ENCODE results near the gene TMEM35A. TPM values are rescaled to one million over a fixed set of nuclear protein-coding genes. Genes with fewer than 3 reads are reported as not detected.

TMEM35A gene
- total and polyA plus RNA-seq, 4 donors = 0.02 to 0.08 TPM; not detected in 2

DNA sequence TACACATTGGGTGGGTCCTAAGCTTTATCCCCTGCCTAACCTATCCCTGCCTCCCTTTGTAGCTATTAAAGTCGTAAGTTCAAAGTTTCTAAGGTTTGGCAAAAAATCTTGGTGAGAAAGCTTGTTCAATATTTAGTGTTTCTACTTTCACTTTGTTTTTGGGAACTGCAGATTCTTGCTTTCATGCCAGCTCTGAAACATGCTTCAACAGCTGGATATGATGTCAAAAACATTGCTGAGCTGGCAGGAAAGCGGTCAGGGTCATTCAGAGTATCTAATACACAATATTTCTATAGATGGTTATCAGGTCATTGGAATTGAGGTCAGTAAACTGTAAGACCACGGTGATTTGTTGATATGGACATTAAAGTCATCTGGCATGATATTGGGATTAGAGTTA is 39.0 kb downstream of the TMEM35A start (continued):
- TF ChIP-seq GABPA (IDR thresholded peaks at IDR 0.05 in 1 of 2, conservative IDR thresholded peaks at IDR 0.05 in 1 of 2) = no peak
- no peak for TF ChIP-seq FOXA1 (IDR thresholded peaks at IDR 0.05)

DNA sequence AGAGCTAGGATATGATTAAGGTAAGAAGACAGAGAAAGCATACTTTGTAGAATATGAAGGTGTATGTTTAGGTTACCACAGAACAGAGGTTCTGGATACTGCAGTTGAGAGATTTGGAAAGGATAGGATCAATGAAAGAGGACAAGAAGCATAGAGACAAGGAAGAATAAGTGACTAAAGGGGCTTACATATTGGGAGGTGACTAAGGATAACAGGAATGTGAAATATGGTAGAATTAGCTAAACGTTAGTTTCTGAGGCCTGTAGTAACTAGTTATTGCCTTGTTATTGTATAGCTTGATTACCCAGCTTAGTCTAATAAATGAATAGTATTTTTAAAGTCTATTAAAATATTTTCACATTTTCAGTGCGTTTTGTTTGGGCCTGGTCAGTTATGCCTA is 57.6 kb downstream of the TMEM35A start:
- TF ChIP-seq SP1 (IDR thresholded peaks at IDR 0.05) = no peak
- no peak for TF ChIP-seq TAF1 (conservative IDR thresholded peaks at IDR 0.05)
- TF ChIP-seq RAD21 (IDR thresholded peaks at IDR 0.05) = no peak
- TF ChIP-seq EGR1 (IDR thresholded peaks at IDR 0.05; ENCODE audit: low read depth in 2 of 2) = no peak
- TF ChIP-seq YY1 (IDR thresholded peaks at IDR 0.05) = no peak
- no peak for TF ChIP-seq RXRA (IDR thresholded peaks at IDR 0.05)
- TF ChIP-seq, protein P1, sequence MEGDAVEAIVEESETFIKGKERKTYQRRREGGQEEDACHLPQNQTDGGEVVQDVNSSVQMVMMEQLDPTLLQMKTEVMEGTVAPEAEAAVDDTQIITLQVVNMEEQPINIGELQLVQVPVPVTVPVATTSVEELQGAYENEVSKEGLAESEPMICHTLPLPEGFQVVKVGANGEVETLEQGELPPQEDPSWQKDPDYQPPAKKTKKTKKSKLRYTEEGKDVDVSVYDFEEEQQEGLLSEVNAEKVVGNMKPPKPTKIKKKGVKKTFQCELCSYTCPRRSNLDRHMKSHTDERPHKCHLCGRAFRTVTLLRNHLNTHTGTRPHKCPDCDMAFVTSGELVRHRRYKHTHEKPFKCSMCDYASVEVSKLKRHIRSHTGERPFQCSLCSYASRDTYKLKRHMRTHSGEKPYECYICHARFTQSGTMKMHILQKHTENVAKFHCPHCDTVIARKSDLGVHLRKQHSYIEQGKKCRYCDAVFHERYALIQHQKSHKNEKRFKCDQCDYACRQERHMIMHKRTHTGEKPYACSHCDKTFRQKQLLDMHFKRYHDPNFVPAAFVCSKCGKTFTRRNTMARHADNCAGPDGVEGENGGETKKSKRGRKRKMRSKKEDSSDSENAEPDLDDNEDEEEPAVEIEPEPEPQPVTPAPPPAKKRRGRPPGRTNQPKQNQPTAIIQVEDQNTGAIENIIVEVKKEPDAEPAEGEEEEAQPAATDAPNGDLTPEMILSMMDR (IDR thresholded peaks at IDR 0.05; ENCODE audit: low read depth, low read length, missing input control) = no peak
- no peak for TF ChIP-seq NR2F2 (IDR thresholded peaks at IDR 0.05)
- TF ChIP-seq, protein P2, sequence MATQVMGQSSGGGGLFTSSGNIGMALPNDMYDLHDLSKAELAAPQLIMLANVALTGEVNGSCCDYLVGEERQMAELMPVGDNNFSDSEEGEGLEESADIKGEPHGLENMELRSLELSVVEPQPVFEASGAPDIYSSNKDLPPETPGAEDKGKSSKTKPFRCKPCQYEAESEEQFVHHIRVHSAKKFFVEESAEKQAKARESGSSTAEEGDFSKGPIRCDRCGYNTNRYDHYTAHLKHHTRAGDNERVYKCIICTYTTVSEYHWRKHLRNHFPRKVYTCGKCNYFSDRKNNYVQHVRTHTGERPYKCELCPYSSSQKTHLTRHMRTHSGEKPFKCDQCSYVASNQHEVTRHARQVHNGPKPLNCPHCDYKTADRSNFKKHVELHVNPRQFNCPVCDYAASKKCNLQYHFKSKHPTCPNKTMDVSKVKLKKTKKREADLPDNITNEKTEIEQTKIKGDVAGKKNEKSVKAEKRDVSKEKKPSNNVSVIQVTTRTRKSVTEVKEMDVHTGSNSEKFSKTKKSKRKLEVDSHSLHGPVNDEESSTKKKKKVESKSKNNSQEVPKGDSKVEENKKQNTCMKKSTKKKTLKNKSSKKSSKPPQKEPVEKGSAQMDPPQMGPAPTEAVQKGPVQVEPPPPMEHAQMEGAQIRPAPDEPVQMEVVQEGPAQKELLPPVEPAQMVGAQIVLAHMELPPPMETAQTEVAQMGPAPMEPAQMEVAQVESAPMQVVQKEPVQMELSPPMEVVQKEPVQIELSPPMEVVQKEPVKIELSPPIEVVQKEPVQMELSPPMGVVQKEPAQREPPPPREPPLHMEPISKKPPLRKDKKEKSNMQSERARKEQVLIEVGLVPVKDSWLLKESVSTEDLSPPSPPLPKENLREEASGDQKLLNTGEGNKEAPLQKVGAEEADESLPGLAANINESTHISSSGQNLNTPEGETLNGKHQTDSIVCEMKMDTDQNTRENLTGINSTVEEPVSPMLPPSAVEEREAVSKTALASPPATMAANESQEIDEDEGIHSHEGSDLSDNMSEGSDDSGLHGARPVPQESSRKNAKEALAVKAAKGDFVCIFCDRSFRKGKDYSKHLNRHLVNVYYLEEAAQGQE (IDR thresholded peaks at IDR 0.05) = no peak
- TF ChIP-seq, protein P3, sequence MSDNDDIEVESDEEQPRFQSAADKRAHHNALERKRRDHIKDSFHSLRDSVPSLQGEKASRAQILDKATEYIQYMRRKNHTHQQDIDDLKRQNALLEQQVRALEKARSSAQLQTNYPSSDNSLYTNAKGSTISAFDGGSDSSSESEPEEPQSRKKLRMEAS (IDR thresholded peaks at IDR 0.05) = no peak
- no peak for TF ChIP-seq HNF4G (IDR thresholded peaks at IDR 0.05)
- no peak for TF ChIP-seq FOXA2 (IDR thresholded peaks at IDR 0.05)
- no peak for TF ChIP-seq FOXA1 (IDR thresholded peaks at IDR 0.05)
- TF ChIP-seq, protein P4, sequence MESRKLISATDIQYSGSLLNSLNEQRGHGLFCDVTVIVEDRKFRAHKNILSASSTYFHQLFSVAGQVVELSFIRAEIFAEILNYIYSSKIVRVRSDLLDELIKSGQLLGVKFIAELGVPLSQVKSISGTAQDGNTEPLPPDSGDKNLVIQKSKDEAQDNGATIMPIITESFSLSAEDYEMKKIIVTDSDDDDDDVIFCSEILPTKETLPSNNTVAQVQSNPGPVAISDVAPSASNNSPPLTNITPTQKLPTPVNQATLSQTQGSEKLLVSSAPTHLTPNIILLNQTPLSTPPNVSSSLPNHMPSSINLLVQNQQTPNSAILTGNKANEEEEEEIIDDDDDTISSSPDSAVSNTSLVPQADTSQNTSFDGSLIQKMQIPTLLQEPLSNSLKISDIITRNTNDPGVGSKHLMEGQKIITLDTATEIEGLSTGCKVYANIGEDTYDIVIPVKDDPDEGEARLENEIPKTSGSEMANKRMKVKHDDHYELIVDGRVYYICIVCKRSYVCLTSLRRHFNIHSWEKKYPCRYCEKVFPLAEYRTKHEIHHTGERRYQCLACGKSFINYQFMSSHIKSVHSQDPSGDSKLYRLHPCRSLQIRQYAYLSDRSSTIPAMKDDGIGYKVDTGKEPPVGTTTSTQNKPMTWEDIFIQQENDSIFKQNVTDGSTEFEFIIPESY (IDR thresholded peaks at IDR 0.05) = no peak
- TF ChIP-seq HNF4A (conservative IDR thresholded peaks at IDR 0.05) = no peak
- no peak for TF ChIP-seq JUND (IDR thresholded peaks at IDR 0.05)
- no peak for TF ChIP-seq GABPA (IDR thresholded peaks at IDR 0.05 in 1 of 2, conservative IDR thresholded peaks at IDR 0.05 in 1 of 2)
- TF ChIP-seq, protein P5, sequence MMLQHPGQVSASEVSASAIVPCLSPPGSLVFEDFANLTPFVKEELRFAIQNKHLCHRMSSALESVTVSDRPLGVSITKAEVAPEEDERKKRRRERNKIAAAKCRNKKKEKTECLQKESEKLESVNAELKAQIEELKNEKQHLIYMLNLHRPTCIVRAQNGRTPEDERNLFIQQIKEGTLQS (IDR thresholded peaks at IDR 0.05) = no peak
- Histone ChIP-seq H3K4me3 (ENCODE audit: low read depth in 1 of 3, low read length in 3 of 3) (no peak overlapping the region), H3K9me3 (ENCODE audit: control insufficient read depth in 4 of 4, low read length in 3 of 4) (no peaks in the 10 kb centered on the region), H3K4me1 (ENCODE audit: control insufficient read depth in 4 of 4, insufficient read depth in 4 of 4, low read length in 3 of 4) (no peaks in the 10 kb centered on the region), H3K27me3 (ENCODE audit: control insufficient read depth in 4 of 4, insufficient read depth in 4 of 4, low read length in 3 of 4) (no peaks in the 10 kb centered on the region), H3K9ac (ENCODE audit: low read depth in 1 of 2, low read length in 2 of 2) (no peak overlapping the region), H3K36me3 (ENCODE audit: control insufficient read depth in 4 of 4, insufficient read depth in 3 of 4, low read depth in 1 of 4, low read length in 3 of 4) (no peaks in the 10 kb centered on the region), H3K27ac (ENCODE audit: low read depth in 1 of 2, low read length in 2 of 2) (no peak overlapping the region)
- no peak for DNase-seq (ENCODE audit: low spot score)
- 94% methylated on average over 2 of the region's 2 CpGs for WGBS

Other genes with a start within 250 kb of the TMEM35A start
- not detected for gene NOX1, start 204.5 kb upstream of the TMEM35A start, total RNA-seq
- under 1 TPM in 1 of 2 donors, not detected in 1; 0.36 TPM for gene NOX1, start 204.5 kb upstream of the TMEM35A start, polyA plus RNA-seq
- under 1 TPM in 1 of 2 donors, not detected in 1; under 0.01 TPM for gene XKRX, start 150.0 kb upstream of the TMEM35A start, total RNA-seq
- gene XKRX, start 150.0 kb upstream of the TMEM35A start, polyA plus RNA-seq = not detected
- not detected for gene ARL13A, start 109.2 kb upstream of the TMEM35A start, total RNA-seq
- not detected for gene ARL13A, start 109.2 kb upstream of the TMEM35A start, polyA plus RNA-seq
- gene TRMT2B, start 26.8 kb upstream of the TMEM35A start, total RNA-seq = 10 to 100 TPM; 10.3 to 11.2 TPM
- 1 to 10 TPM; 3.3 to 3.6 TPM for gene TRMT2B, start 26.8 kb upstream of the TMEM35A start, polyA plus RNA-seq
- 10 to 100 TPM in 1 of 2 donors, under 1 TPM in 1; 0.25 to 17.4 TPM for gene CENPI, start 19.3 kb downstream of the TMEM35A start, total RNA-seq
- gene CENPI, start 19.3 kb downstream of the TMEM35A start, polyA plus RNA-seq = under 1 TPM; 0.21 to 0.65 TPM
- gene DRP2, start 140.9 kb downstream of the TMEM35A start, total RNA-seq = under 1 TPM; under 0.01 to 0.23 TPM
- not detected for gene DRP2, start 140.9 kb downstream of the TMEM35A start, polyA plus RNA-seq
- under 1 TPM in 1 of 2 donors, not detected in 1; 0.33 TPM for gene TAF7L, start 212.5 kb downstream of the TMEM35A start, total RNA-seq
- under 1 TPM; 0.03 to 0.40 TPM for gene TAF7L, start 212.5 kb downstream of the TMEM35A start, polyA plus RNA-seq